Keratinocyte (primary cell): Measurements from ENCODE around the gene ZMIZ1.

Experiments
- CTCF ChIP-seq, 3 experiments: IDR thresholded peaks in 1 of 3; conservative IDR thresholded peaks in 1 of 3; optimal IDR thresholded peaks in 1 of 3; 2 replicates in 2 of 3; 3 replicates in 1 of 3; pipeline versions ENCODE3 to v1.5.1; 2011; ENCODE audit warnings: low read length in 3 of 3, mild to moderate bottlenecking in 3 of 3, moderate library complexity in 2 of 3, control low read depth in 1 of 3, inconsistent platforms in 1 of 3; ENCODE audit not compliant: insufficient read depth in 2 of 3; ENCODE audit errors: extremely low read depth in 1 of 3
- EZH2 ChIP-seq: IDR thresholded peaks from one replicate; pipeline ENCODE4 v1.6.1; 2012; ENCODE audit warnings: inconsistent platforms, mild to moderate bottlenecking, low read length, moderate library complexity

DNA sequence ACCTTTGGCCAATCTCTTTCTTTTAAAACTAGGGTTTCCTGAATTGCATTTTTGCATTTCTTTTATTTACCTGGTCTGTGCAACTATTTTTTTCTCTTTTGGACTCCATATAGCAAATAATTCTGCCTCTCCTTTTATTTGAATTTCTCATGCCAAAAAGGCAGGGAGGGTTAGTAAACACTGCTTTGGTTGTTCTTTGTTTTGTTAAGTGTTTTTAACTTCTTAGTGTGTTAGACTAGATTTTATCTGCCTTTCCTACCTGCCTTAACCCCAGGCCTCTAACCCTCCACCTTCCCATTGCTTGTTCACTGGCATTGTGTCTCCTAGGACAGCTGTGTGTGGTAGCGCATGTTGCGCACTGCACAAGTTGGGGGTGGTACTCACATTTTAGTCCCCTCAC, 18.1 kb downstream of the ZMIZ1 start:
- no peak for TF ChIP-seq CTCF (optimal IDR thresholded peaks at IDR 0.05 in 1 of 3, IDR thresholded peaks at IDR 0.05 in 1 of 3, conservative IDR thresholded peaks at IDR 0.05 in 1 of 3; ENCODE audit: extremely low read depth in 1 of 3, insufficient read depth in 2 of 3, low read length in 3 of 3)
- no peak for TF ChIP-seq EZH2
